Brain microvascular endothelial cell (primary cell): ENCODE results near the gene NDUFS6.

ENCODE experiments used
- DNase-seq: peaks from one replicate; pipeline ENCODE4 v3.0.0-alpha.2; 2020
- H3K27ac ChIP-seq: fragments of 250-450 bp; sonication (Bioruptor Pico); 2 replicates; pipeline ENCODE4 v1.5.1; 2020; ENCODE audit warnings: mild to moderate bottlenecking, moderate library complexity
- H3K27me3 ChIP-seq: fragments of 250-450 bp; sonication (Bioruptor Pico); replicated peaks from 2 replicates; pipeline ENCODE4 v1.5.1; 2020; ENCODE audit warnings: mild to moderate bottlenecking
- H3K36me3 ChIP-seq: fragments of 250-450 bp; sonication (Bioruptor Pico); replicated peaks from 2 replicates; pipeline ENCODE4 v1.5.1; 2020; ENCODE audit warnings: mild to moderate bottlenecking
- H3K4me3 ChIP-seq: 2 replicates; pipeline ENCODE4 v1.5.1; 2011; ENCODE audit warnings: low read depth, mild to moderate bottlenecking, control low read depth, low read length, moderate library complexity
- in situ Hi-C: cut with HindIII; loops from 2 replicates; pipeline ENCODE4 v1.10.0; 2017; ENCODE audit warnings: low sequenced_read_pairs, low pct_ligation_motif_present
- TF ChIP-seq, protein P1 (sequence below): IDR thresholded peaks from 2 replicates; pipeline ENCODE4 v1.5.1; 2011; ENCODE audit warnings: low read depth, mild to moderate bottlenecking, moderate library complexity, low read length, control low read depth, inconsistent platforms; ENCODE audit errors: missing control alignments

NDUFS6 gene

GRCh38 chr5:1792842-1793266, 8.4 kb upstream of the NDUFS6 start:
- DNase-seq, result peak; percentile 98
- in situ Hi-C loops, result no loop called here
- no peak overlapping the region for H3K4me3 ChIP-seq

GRCh38 chr5:1793301-1793740, 7.9 kb upstream of the NDUFS6 start:
- in situ Hi-C loops, result no loop called here
- DNase-seq, result peak; percentile 52
- H3K27ac ChIP-seq, result peak overlapping the region; percentile 97
- H3K4me3 ChIP-seq, result no peak overlapping the region
- peaks cover 19% of the 10 kb centered on the region for H3K36me3 ChIP-seq
- no peaks in the 10 kb centered on the region for H3K27me3 ChIP-seq
- TF ChIP-seq, protein P1, sequence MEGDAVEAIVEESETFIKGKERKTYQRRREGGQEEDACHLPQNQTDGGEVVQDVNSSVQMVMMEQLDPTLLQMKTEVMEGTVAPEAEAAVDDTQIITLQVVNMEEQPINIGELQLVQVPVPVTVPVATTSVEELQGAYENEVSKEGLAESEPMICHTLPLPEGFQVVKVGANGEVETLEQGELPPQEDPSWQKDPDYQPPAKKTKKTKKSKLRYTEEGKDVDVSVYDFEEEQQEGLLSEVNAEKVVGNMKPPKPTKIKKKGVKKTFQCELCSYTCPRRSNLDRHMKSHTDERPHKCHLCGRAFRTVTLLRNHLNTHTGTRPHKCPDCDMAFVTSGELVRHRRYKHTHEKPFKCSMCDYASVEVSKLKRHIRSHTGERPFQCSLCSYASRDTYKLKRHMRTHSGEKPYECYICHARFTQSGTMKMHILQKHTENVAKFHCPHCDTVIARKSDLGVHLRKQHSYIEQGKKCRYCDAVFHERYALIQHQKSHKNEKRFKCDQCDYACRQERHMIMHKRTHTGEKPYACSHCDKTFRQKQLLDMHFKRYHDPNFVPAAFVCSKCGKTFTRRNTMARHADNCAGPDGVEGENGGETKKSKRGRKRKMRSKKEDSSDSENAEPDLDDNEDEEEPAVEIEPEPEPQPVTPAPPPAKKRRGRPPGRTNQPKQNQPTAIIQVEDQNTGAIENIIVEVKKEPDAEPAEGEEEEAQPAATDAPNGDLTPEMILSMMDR, result no peak

More at GRCh38 chr5:1792842-1793266, 8.4 kb upstream of the NDUFS6 start:
- TF ChIP-seq, protein P1, result no peak
- Histone ChIP-seq H3K36me3 (peaks cover 14% of the 10 kb centered on the region), H3K27ac (peak overlapping the region; percentile 97), H3K27me3 (no peaks in the 10 kb centered on the region)

- in situ Hi-C loops, result no loop called here
- TF ChIP-seq, protein P1, result no peak
- H3K27ac ChIP-seq, result peak overlapping the region; percentile 97
- DNase-seq, result peak; percentile 98
- H3K36me3 ChIP-seq, result peaks cover 22% of the 10 kb centered on the region
- H3K27me3 ChIP-seq, result no peaks in the 10 kb centered on the region
- no peak overlapping the region for H3K4me3 ChIP-seq
Measured at GRCh38 chr5:1793966-1794900, 7.0 kb upstream of the NDUFS6 start.

DNA sequence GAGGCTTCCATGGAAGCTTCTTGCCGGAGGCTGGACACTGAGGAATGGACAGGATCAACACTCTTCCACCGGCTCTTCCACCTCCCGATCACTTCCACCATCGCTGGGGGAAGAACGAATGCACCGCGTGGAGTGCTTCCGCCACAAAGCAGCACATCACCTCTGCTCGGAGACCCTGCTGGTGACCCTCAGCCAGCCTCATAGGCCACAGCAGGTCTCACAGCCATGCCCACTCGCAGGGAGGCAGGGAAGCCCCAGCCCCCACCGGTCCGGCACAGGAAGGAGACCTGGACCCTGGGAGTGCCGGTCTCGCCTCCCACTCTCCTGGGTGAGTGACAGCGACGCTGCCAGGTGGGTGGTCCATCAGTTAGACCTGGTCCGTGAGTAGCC, 6.3 kb upstream of the NDUFS6 start:
- TF ChIP-seq, protein P1, result no peak
- DNase-seq, result no peak
- no peaks in the 10 kb centered on the region for H3K27me3 ChIP-seq
- peaks cover 22% of the 10 kb centered on the region for H3K36me3 ChIP-seq
- no peak overlapping the region for H3K4me3 ChIP-seq
- H3K27ac ChIP-seq, result peak overlapping the region; percentile 97
- in situ Hi-C loops, result no loop called here

GRCh38 chr5:1795506-1795905, 5.7 kb upstream of the NDUFS6 start:
- Histone ChIP-seq H3K4me3 (no peak overlapping the region), H3K27ac (peak overlapping the region; percentile 97), H3K36me3 (peaks cover 22% of the 10 kb centered on the region), H3K27me3 (no peaks in the 10 kb centered on the region)
- TF ChIP-seq, protein P1, result no peak
- in situ Hi-C loops, result no loop called here
- DNase-seq, result no peak

- Histone ChIP-seq H3K4me3 (no peak overlapping the region), H3K36me3 (peaks cover 22% of the 10 kb centered on the region), H3K27ac (no peak overlapping the region), H3K27me3 (no peaks in the 10 kb centered on the region)
- in situ Hi-C loops, result no loop called here
- no peak for DNase-seq
- TF ChIP-seq, protein P1, result no peak
Measured at GRCh38 chr5:1795931-1796330, 5.3 kb upstream of the NDUFS6 start.
